Activated CD8-positive, alpha-beta memory T cell treated with anti-CD3 and anti-CD28 coated beads for 4 hours (primary cell): ENCODE results near the gene CUX1.

Experiments
- DNase-seq, 2 donors: peaks; one replicate each; pipeline ENCODE4 v3.0.0-alpha.2; 2020; ENCODE audit warnings: low read depth in 2 of 2

CUX1 gene

DNA sequence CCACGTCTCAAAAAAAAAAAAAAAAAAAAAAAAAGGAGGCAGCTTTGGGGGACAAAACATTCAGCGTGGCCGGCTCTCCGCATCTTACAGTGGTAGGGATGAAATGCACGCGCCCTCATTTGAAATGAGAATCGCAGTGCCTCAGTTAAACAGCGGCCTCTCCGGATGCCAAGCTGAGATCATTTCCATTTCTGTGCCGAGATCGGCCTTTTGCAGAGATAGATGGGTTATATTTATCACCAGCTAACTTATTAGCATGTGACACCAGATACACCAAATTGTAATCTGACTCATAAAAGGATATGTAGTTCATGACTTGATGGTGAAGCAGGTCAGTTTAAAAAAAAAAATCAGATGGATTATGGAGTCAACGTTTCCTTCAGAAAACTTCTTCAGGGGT is 138.7 kb downstream of the CUX1 start:
- DNase-seq, result no peak

DNA sequence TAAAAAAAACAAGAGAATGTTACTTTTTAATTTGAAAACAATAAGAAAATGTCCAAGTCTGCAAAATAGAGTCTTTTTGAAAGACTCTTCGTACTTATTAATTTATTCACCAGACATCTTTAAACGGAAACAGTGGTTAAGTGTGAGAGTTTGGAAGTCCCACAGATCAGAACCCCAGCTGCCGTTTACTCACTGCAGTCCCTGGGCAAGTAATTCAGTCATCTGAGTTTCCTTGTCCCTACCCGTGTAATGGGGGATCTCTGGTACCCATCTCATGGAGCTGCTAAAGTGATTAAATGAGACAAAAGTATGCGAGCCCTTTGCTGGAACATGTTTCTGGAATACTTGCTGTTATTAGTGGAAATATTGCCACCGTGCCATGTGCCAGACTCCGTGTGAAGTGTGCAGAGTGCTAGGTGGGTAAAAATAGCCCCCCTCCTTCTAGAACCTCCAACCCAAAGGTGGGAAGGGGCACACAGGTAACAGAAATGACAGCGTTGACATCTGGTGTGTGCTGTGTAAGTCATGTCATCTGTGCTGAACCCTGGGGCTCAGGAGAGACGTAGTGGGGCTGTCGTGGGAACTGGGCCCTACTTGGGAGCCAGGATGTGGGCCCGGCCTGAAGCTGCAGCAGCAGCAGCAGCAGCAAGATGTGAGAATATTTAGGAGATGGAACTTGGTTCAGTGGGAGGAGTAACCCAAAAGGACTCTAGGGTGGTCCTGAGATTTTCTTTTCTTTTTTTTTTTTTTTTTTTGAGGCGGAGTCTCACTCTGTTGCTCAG is 140.5 kb downstream of the CUX1 start:
- DNase-seq, result no peak

DNA sequence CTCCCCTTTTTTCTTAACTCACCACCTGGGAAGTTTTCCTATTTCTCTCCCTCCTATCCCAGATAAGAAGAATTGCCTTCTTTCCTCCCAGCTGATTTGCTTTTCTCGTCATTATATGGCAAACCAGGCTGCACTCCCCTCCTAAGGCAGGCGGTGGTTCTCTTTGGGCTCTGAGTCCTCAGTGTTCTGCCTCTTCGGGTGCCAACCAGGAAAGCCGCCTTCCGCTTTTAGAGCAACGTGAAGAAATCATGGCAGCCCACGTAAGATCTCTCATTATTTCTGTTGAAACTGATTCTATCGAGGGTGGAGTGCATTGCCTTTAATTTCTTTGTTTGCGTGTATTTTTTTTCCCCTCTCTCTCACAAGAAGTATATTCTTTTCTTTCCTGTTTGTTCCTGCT is 141.9 kb downstream of the CUX1 start:
- DNase-seq, result no peak

DNA sequence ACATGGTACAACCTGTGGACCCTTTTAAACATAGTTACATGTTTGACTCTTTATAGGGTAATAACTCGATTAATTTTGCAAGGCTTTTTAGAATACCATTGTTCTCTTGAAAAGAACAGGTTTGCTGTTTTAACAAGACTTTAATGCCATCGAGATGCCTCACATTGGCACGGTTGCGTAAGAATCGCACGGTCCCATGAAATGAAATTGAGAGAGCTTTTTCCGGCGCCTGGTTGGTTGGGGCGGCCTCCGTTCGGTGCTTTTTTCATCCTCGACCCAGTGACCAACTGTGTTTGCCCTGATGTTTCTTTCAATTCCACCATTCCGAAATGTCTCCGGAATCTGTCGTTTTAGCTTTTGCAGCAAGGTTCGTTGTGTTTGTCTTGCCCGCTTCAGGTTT is 142.4 kb downstream of the CUX1 start:
- DNase-seq, result no peak

DNA sequence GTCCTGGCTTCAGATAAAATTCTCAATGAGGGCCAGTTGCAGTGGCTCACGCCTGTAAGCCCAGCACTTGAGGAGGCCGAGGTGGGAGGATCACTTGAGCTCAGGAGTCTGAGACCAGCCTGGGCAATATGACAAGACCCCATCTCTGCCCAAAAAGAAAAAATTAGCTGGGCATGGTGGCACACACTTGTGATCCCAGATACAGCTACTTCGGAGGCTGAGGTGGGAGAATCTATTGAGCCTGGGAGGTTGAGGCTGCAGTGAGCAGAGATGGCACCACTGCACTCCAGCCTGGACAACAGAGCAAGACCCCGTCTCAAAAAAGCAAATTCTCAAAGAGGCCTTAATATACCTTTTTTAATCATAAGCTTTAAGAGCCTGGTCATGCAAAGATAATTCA is 142.9 kb downstream of the CUX1 start:
- DNase-seq, result no peak

DNA sequence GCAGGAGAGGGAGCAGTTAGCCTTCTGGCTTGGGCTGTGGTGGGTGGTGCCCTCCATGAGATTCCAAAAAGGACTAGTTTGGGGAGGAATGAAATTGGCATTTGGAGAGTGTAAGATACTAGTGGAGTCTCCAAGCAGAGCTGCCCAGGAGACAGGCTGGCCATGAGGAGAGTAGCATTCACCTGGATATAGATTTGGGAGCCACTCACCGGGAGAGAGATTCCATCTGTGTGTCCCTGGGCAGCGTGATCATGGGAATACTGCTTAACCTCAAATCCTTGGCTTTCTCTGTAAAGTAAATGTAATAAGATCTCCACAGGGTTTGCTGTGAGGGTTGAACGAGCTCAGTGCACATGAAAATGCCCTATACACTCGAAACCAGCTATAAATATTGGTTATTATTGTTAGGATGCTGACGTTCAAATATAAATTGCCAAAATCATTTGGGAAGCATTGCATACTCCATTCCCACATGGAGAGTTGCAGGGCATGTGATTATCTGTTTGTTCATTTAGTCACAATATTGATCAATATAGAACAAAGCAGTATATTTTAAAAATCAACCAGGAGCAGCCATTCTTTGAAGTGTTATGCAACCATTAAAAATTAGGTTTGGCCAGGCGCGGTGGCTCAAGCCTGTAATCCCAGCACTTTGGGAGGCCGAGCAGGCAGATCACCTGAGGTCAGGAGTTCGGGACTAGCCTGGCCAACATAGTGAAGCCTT is 143.7 kb downstream of the CUX1 start:
- DNase-seq, result no peak

DNA sequence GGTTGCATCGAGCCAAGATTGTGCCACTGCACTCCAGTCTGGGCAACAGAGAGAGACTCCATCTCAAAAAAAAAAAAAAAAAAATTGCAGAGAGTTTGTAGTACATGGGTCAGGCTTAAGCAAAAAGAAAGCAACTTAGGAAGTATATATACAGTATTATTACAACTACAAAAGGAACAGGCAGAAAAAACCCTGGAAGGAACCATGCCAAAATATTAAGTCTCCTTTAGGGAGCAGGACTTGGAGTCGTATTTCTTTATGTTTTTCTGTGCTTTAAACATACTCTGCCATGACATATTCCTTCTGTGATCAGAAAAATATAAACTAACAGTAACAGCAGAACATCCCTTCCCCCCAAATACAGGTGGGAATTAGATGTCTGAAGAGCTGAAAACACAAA is 144.4 kb downstream of the CUX1 start:
- DNase-seq, result no peak

DNA sequence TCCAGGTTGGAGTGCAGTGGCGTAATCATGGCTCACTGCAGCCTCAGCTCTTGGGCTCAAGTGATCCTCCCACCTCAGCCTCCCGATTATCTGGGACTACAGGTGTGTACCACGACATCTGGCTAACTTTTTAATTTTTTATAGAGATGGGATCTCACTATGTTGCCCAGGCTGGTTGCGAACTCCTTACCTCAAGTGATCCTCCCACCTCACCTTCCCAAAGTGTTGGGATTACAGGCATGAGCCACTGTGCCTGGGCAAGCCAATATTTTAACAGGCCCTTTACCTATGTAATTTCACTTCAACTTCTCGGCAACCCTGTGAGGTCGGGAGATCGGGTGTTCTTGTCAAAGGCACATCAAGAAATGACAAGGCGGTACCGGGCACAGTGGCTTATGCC is 146.3 kb downstream of the CUX1 start:
- DNase-seq, result no peak

DNA sequence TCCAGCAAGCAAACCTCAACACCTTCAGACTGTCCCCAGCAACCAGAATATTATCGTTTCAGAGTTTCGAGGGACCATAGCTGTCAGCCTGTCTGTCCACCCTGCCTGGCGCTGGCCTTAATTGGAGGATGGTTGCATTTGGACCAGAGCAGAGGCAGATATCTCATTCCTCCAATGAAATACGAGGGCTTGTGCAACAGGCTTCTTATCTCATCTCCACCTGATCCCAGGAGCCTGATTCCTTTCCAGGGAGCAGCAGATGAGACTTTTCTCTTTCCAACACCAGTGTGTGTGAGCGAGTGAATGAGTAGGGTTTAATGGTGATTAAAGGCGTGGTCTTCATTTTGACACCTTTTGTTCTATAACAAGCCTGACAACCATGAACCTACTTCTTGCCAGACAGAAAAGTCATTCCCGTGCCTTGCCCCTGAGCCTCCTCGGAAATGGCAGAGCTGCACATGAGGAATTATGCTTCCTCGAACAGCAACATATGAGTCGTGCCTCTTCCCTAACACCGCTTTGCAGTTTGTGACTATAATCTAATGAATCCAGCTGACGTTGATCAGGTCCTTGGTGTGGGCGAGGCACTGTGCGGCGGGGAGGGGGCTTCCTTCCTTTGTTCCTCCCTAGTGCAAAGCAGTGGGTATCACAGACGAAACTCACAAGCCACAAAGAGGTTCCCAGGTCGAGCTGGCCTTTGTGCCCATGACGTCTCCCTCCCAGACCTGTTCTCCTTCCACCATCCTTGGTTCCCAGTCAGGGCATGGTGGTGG is 147.4 kb downstream of the CUX1 start:
- DNase-seq, result no peak

DNA sequence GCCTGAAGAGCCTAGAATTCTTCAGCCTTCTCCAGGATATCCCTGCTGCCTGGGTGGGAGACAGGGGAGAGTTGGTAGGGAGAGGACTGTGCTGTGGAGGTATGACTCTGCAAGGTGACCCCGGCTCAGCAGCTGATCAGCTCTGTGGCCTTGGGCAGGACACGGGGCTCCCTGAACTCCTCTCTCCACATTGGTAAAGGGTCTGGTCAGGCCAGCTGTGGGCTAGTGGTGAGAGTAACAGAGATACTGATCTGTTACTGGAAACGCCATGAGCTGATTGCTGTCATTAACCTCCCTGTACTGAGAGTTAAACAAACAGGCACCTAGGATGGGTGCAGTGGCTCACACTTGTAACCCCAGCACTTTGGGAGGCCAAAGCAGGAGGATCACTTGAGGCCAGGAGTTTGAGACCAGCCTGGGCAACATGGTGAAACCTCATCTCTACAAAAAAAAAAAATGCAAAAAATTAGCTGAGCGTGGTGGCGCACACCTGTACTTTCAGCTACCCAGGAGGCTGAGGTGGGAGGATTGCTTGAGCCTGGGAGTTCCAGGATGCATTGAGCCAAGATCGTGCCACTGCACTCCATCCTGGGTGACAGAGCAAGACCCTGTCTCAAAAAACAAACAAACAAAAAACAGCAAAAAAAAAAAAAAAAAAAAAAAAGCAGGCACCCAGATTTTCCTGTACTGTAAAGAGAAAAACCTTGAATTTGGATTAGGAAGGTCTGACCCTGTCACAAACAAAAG is 151.5 kb downstream of the CUX1 start:
- no peak for DNase-seq

DNA sequence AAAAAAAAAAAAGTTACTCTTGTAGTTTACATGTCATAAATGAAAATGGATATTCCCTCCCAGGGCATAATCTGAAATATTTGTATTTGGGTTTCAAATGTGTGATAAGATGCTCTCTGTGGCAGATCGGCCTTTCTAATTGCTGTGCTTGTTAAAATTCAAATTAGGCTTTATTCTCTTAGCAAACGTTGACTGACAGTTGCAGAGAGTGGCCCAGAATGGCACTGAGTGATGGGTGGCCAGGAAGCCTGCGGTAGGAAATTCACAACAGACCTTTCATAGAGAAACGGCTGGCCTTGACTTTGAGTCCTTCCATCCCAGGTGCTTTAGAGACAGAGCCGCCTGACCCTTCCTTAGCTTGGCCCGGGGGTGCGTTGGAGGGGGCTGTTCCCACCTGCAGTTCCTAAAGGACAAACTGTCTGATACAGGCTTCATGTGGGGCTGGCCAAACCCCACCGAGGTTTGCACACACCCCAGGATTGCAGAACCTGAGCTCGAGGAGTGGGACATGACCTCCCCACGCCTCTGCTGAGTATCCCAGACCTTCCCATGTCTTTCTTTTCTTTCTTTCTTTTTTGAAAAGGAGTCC is 152.7 kb downstream of the CUX1 start:
- DNase-seq, result no peak

DNA sequence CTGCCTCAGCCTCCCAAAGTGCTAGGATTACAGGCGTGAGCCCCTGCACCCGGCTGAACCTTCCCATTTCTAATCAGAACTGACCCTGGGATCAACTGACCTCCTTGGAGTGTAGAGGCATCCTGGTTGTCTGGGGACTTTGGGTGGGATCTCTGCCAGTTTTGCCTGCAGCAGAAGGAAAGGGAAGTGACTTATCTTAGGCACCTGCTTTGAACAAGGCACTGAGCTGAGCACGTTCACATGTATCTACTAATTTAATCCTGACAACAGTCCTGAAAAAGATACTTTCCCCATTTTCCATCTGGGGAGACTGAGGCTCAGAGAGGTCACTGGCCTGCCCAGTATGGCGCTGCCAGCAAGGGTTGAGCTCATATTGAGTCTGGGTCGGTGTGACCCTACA is 153.4 kb downstream of the CUX1 start:
- no peak for DNase-seq

DNA sequence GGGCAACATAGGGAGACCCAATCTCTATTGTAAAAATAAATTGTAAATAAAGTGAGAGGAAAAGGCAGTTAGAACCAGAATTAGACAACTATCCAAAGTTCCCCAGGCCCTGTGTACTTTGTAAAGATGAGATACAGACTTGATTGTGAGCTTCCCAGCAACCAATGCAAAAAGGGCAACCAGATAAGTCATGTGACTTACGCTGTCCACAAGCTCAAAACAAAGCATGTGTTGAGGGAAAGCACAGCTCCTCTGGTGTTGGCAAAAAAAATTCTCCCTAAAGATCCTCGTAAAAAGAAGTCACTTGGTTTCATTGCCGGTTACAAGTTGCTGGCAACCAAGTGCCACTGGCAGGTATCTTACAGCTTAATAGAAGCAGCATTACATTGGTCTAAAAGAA is 154.0 kb downstream of the CUX1 start:
- no peak for DNase-seq

DNA sequence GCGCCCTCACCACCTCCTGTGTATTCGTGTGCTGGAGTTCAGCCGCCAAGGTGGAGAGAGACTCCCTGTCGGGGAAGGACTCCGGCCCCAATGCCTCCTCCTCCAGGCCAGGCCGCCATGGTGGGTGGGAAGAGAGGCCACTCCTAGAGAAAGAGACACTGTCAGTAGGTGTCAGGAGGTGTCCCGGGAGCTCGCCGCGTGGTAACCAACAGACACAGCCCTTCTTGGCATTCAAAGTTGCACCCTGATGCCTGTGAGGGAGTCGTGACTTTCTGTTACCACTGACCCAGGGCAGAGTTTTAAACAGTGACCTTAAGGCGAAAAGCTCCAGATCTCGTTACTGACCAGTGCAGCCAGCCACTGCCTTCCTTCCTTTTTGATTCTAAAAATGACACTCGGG is 155.2 kb downstream of the CUX1 start:
- DNase-seq, result no peak

DNA sequence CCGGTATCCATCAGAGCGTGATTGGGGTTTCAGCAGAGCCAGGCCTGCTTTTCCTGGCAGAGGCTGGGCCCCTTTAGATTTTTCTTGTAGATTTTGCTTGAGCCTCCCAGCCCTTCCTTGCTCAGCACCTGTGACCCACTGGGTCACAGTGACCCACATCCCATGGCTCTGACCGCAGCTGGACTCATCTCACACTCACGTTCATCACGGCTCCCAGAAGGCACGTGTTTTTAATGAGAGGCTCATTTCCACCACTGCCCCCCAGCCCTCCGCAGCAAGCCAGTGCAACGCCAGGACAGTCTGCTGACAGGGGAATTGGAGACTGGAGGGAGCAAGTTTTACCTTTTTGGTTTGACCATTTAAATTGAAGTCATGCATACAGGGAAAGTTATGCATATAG is 155.7 kb downstream of the CUX1 start:
- no peak for DNase-seq

DNA sequence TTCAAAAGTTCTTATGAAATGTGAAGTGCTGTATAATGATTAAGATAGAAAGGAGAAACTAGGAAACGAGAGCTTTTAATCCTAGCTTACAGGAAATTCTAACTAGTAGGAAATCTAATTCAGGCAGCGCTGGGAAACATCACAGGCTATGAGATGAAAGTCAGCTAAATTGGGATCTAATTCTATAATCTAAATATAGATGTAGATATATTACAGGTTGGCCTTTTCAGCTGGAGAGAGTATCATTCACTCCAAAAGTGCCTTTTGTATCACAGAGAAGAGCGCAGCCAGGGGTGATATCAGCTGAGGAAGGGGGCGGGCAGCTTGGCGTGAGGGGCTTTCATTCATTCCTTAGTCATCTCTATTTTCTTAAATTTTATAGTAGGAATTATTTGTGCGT is 157.0 kb downstream of the CUX1 start:
- DNase-seq, result no peak

DNA sequence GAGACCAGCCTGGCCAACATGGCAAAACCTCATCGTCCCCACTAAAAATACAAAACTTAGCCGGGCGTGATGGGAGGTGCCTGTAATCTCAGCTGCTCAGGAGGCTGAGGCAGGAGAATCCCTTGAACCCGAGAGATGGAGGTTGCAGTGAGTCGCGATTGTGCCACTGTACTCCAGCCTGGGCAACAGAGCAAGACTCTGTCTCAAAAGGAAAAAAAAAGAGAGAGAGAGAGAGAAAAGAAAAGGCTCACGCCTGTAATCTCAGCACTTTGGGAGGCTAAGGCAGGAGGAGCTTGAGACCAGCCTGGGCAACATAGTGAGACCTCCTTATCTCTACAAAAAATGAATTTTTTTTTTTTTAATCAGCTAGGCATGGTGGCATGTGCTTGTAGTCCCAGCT is 157.6 kb downstream of the CUX1 start:
- no peak for DNase-seq

DNA sequence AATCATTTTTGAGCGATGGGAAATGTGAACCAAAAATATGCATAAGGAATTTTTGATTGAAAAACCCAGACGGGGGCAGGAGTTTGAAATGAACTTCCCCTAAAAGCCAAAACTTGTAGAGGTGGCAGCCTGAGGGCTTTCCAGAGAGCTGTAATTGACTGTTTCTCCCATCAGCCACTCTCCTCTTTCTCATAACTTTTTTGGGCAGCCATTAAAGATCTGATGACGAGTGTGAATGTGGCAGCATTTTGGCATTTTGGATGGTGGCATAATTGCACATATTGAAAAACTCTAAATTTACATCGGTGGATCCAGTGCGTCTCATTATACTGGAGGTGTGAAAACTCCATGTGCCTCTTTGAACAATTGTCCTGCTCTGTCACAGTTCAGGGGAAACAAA is 159.0 kb downstream of the CUX1 start:
- DNase-seq, result no peak

DNA sequence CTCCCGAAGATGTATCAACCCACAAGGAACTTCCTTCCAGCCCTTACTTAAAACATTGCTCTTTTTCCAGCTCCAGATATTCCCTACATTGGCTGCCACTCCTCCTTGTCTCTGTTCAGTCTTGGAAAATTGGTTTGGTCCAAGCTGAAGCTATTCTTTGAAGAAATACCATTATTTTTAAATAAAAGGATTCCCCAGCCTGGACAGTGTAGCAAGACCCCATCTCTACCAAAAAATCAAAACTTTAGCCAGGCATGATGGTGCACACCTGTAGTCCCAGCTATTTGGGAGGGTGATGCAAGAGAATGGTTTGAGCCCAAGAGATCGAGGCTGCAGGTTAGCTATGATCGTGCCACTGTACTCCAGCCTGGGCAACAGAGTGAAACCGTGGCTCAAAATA is 159.8 kb downstream of the CUX1 start:
- DNase-seq, result no peak

DNA sequence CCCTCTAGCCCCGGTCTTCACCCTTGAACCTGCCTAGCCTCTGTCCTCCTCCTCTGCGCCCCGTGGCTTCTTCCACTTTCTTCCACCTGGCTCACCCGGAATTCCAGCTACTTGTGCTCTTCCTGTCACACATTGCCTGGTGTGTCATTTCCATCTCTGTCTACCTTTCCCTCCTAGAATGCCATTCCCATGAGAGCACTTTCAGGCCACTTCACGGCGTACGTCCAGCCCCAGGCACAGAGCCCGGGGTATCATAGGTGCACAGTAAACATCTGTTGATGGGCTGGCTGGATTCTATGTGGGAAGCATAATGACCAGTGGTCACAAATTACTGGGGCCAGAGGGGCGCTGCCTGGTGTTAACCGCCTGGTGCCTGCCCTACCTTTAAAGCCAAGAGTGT is 161.3 kb downstream of the CUX1 start:
- no peak for DNase-seq

DNA sequence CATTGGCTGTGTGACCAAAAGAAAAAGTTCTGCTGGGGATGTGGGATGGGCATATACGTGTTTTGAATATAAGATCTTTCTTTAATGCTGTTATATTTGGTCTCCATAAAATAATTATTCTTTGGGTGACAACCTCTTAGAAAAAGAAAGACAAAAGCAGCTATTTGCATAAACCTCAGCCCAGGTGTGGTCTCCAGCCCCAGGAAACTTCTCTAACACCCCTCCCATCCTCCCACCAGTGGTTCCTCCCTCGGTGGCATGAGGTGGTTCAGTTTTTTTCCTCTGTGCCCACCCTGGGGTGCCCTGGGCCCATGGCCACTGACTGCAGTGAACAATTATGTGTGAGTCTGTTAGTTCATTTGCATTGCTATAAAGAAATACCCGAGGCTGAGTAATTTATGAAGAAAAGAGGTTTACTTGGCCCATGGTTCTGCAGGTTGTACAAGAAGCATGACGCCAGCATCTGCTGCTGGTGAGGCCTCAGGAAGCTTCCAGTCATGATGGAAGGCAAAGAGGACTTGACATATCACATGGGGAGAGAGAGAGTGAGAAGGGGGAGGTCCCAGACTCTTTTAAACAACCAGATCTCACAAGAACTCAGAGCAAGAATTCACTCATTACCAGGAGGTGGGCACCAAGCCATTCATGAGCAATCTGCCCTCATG is 165.9 kb downstream of the CUX1 start:
- no peak for DNase-seq
